IPS-18c (cell line): Measurements from ENCODE around the gene KCNIP4.

Experiments
- H3K4me3 ChIP-seq: 2 replicates; pipeline ENCODE4 v1.7.0; 2013; ENCODE audit warnings: low read depth, mild to moderate bottlenecking, low read length, moderate library complexity; ENCODE audit not compliant: insufficient read depth
- H3K9me3 ChIP-seq: one replicate; pipeline ENCODE4 v1.6.1; 2013; ENCODE audit warnings: mild to moderate bottlenecking, low read length, moderate library complexity; ENCODE audit not compliant: control insufficient read depth, insufficient read depth

The KCNIP4 gene

GRCh38 chr4:20922962-20923361 lies 1025.6 kb downstream of the KCNIP4 start:
- no peaks in the 10 kb centered on the region for H3K9me3 ChIP-seq
- no peak overlapping the region for H3K4me3 ChIP-seq

GRCh38 chr4:20916106-20916505 lies 1032.5 kb downstream of the KCNIP4 start:
- H3K4me3 ChIP-seq, result no peak overlapping the region
- no peaks in the 10 kb centered on the region for H3K9me3 ChIP-seq

DNA sequence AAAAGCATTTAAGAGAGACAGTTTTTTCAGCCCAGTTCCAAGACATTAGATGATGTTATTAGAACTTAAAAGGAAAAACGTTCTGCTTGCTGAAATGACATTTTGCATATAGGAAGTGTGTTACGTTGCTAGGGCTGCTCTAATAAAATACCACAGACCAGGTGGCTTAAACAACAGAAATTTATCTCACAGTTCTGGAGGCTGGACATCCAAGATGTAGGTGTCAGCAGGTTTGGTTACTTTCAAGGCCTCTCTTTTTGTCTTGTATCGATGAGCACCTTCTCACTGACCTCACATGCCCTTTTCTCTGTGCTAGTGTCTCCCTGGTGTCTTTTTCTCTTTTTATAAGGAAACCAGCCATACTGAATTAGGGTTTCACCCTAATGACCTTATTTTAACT lies 1043.6 kb downstream of the KCNIP4 start:
- Histone ChIP-seq H3K9me3 (no peaks in the 10 kb centered on the region), H3K4me3 (no peak overlapping the region)

GRCh38 chr4:20901851-20902250 lies 1046.7 kb downstream of the KCNIP4 start:
- Histone ChIP-seq H3K4me3 (no peak overlapping the region), H3K9me3 (no peaks in the 10 kb centered on the region)

GRCh38 chr4:20899591-20899990 lies 1049.0 kb downstream of the KCNIP4 start:
- Histone ChIP-seq H3K9me3 (no peaks in the 10 kb centered on the region), H3K4me3 (no peak overlapping the region)

DNA sequence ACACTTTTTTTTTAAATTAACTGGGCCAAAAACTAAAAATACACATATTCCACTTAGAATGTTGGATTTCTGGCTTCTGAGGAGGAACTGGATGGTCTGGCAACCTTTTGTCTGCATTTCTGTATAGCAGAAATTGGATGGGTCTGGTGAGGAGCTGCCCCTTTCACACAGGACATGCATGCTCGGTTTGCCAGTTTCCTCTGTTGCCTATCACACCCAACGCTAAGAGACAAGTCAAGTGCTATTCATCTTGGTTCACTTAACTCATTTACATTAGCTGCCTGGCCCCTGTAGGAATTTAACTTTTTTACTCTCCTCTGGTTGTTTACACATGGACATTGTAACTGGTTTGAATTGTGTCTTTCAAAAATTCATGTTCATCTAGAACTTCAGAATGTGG lies 1052.6 kb downstream of the KCNIP4 start:
- H3K4me3 ChIP-seq, result no peak overlapping the region
- no peaks in the 10 kb centered on the region for H3K9me3 ChIP-seq

GRCh38 chr4:20895208-20895607 lies 1053.4 kb downstream of the KCNIP4 start:
- no peaks in the 10 kb centered on the region for H3K9me3 ChIP-seq
- no peak overlapping the region for H3K4me3 ChIP-seq

GRCh38 chr4:20890761-20891160 lies 1057.8 kb downstream of the KCNIP4 start:
- Histone ChIP-seq H3K9me3 (no peaks in the 10 kb centered on the region), H3K4me3 (no peak overlapping the region)

GRCh38 chr4:20889901-20890300 lies 1058.7 kb downstream of the KCNIP4 start:
- no peak overlapping the region for H3K4me3 ChIP-seq
- H3K9me3 ChIP-seq, result no peaks in the 10 kb centered on the region

GRCh38 chr4:20883677-20884076 lies 1064.9 kb downstream of the KCNIP4 start:
- Histone ChIP-seq H3K9me3 (no peaks in the 10 kb centered on the region), H3K4me3 (no peak overlapping the region)

DNA sequence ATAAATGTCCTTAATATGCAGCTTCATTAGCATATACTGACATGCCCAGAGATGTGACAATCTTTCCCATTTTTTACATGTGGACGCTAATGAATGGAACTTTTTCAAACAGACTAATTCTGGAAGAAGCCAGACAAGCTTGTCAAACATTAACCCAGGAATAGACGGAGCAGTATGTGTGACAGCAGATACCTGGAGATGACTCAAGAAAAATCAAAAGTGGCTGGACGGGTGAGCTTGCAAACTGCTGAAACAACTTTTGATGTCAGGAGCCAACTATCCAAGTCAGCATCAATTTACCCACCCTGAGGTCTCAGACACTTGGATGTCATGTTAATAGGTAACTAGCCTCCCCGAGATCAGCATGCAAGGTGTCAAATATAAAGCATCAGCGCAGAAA lies 1065.3 kb downstream of the KCNIP4 start:
- Histone ChIP-seq H3K9me3 (no peaks in the 10 kb centered on the region), H3K4me3 (no peak overlapping the region)

- no peak overlapping the region for H3K4me3 ChIP-seq
- H3K9me3 ChIP-seq, result no peaks in the 10 kb centered on the region
Observed at GRCh38 chr4:20882500-20882899, 1066.1 kb downstream of the KCNIP4 start.

GRCh38 chr4:20881658-20882057 lies 1066.9 kb downstream of the KCNIP4 start:
- no peaks in the 10 kb centered on the region for H3K9me3 ChIP-seq
- no peak overlapping the region for H3K4me3 ChIP-seq

GRCh38 chr4:20878806-20879205 lies 1069.8 kb downstream of the KCNIP4 start:
- H3K9me3 ChIP-seq, result no peaks in the 10 kb centered on the region

DNA sequence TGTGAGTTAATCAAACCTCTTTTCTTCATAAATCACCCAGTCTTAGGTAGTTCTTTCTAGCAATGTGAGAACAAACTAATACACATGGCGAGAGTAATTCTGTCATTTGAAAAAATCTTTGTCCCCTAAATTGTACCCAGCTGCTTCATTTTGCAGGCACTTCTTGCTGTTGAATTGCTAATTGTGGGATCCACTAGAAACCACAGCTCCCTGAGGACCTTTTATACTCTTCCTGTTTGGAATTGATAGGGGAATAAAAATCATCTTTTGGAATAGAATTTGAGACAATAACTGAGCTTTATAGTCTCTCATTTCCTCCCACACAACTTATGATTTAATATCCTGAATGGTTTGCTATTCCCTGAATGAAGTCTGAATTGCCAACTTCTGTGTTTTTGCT lies 1078.1 kb downstream of the KCNIP4 start:
- no peak overlapping the region for H3K4me3 ChIP-seq
- peaks cover 2% of the 10 kb centered on the region for H3K9me3 ChIP-seq

More at GRCh38 chr4:20878806-20879205, 1069.8 kb downstream of the KCNIP4 start:
- H3K4me3 ChIP-seq, result no peak overlapping the region

DNA sequence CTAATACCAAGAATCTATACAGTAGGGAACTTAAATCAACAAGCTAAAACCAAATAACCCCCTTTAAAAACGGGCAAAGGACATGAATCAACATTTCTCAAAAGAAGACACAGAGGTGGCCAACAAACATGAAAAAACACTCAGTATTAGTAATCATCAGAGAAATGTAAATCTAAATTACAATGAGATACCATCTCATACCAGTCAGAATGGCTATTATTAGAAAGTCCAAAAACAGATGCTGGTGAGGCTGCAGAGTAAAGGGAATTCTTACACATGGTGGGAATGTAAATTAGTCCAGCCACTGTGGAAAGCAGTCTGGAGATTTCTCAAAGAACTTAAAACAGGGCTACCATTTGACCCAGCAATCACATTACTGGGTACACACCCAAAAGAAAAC lies 1080.5 kb downstream of the KCNIP4 start:
- Histone ChIP-seq H3K9me3 (peaks cover 2% of the 10 kb centered on the region), H3K4me3 (no peak overlapping the region)

DNA sequence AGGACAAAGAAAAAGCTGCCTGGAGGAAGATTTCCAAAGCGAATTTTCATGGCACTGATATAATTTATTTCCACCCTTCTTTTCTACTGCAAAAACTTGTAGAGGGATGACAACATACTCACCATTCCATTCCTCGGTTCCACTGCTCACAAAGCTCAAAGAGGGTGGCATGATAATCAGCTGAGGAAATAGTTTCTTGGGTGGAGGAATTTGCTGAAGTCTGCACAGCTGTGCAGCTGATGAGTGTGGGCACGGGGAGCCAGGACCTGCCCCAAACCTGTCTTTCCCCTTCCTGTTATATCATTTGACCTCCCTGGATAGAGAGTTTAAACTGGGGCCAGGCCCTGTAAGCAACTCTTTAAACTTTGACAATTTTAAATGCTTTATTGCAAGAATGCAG lies 1087.7 kb downstream of the KCNIP4 start:
- Histone ChIP-seq H3K4me3 (no peak overlapping the region), H3K9me3 (no peaks in the 10 kb centered on the region)

GRCh38 chr4:20859097-20859781 lies 1089.3 kb downstream of the KCNIP4 start:
- Histone ChIP-seq H3K9me3 (no peaks in the 10 kb centered on the region), H3K4me3 (no peak overlapping the region)

DNA sequence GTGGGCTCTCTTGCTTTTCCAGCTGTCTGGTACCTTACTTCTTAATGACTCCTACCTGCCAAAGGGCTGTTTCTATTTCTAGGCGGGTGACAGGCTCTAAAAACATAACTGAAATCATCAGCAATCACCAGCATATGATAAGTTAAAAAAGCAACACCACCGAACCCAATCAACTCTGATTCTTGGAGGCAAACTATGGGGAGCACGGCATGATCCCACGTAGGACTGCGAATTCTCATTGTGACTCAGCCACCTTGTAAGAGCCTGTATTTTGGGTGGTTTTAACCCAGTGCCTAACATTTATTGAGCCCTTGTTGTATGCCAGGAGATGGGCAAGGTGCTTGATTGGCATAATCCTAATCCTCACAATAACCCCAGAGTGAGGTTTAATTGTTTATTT lies 1091.5 kb downstream of the KCNIP4 start:
- Histone ChIP-seq H3K4me3 (no peak overlapping the region), H3K9me3 (no peaks in the 10 kb centered on the region)
